ENCODE results near the gene CACNA2D1. TPM values are rescaled to one million over a fixed set of nuclear protein-coding genes. Genes with fewer than 3 reads are reported as not detected.

CACNA2D1 gene
- total and polyA plus RNA-seq, 4 donors: 1.1 to 33.4 (median 6.5) TPM

DNA sequence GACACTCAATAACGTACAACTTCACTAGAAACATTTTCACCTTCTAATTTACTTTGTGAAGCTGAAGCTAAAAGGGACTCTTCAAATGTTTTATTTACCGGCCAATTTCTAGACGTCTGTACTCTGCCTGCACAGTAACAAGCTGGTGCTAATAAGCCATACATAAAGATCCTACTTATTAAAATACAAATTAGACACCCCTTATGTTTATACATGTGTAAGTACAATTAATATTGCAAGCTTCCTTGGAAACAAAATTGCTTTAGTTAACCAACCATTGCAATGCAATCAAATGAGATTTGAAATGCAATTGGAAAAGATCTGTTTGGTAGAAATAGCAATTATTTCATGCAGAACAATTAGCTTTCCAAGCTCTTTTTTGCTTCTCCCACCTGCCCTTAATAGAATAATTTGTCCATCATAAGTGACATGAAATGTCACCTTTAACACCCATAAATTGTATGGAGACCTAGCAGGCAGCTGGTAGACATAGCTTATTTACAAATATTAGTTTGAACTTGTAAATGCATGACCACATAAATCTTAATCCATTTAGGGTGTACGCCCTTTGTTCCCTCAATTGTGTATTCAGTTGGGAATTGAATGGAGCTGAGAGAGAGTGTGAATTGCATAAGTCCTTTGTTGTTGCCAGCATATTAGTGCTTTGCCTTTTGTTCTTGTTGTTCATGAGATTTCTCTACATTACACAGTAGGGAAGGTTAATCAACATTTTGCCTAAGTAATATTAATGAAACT is 277.1 kb downstream of the CACNA2D1 start:
- 84 to 94% methylated on average over 4 of the region's 4 CpGs for WGBS, 2 donors
- no peaks in the 10 kb centered on the region for H3K9me3 ChIP-seq (ENCODE audit: control insufficient read depth in 4 of 4, insufficient read depth in 3 of 4, low read length in 3 of 4)
- H3K4me1 ChIP-seq (ENCODE audit: control insufficient read depth in 5 of 5, insufficient read depth in 5 of 5, low read length in 5 of 5): no peaks in the 10 kb centered on the region
- DNase-seq (no peak), ATAC-seq (ENCODE audit: insufficient read depth, low FRiP score) (no peak)
- H3K27me3 ChIP-seq (ENCODE audit: control insufficient read depth in 3 of 3, insufficient read depth in 3 of 3, low read length in 2 of 3): no peaks in the 10 kb centered on the region
- no peaks in the 10 kb centered on the region for H3K36me3 ChIP-seq (ENCODE audit: control insufficient read depth in 4 of 4, insufficient read depth in 4 of 4, low read length in 4 of 4)
- H3K27ac ChIP-seq (ENCODE audit: low read depth in 1 of 2, low read length in 1 of 2): no peak overlapping the region
- no peak overlapping the region for H3K9ac ChIP-seq (ENCODE audit: insufficient read depth in 1 of 2, low read length in 2 of 2)
- TF ChIP-seq, protein P1, sequence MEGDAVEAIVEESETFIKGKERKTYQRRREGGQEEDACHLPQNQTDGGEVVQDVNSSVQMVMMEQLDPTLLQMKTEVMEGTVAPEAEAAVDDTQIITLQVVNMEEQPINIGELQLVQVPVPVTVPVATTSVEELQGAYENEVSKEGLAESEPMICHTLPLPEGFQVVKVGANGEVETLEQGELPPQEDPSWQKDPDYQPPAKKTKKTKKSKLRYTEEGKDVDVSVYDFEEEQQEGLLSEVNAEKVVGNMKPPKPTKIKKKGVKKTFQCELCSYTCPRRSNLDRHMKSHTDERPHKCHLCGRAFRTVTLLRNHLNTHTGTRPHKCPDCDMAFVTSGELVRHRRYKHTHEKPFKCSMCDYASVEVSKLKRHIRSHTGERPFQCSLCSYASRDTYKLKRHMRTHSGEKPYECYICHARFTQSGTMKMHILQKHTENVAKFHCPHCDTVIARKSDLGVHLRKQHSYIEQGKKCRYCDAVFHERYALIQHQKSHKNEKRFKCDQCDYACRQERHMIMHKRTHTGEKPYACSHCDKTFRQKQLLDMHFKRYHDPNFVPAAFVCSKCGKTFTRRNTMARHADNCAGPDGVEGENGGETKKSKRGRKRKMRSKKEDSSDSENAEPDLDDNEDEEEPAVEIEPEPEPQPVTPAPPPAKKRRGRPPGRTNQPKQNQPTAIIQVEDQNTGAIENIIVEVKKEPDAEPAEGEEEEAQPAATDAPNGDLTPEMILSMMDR (IDR thresholded peaks at IDR 0.05; ENCODE audit: control extremely low read depth, extremely low read depth): no peak
- no peak overlapping the region for H3K4me3 ChIP-seq

DNA sequence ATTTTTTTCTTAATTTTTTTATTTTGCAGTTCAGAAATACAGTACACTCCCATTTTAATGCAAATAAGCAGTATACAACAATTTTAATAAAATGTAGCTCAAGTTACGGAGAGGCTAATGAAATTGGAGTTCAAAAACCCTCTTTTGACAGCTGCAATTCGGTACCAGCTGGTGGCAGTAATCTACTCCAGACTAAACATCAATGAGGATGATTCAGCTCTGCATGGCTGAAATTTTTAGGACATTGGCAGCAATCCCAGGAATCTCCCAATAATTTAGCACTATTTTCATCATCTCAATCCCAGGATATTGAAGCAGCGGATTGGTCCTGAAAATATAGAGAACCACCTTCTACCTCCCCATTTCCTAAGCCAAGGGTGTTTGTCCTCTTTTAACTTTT is 278.8 kb downstream of the CACNA2D1 start:
- ATAC-seq (ENCODE audit: insufficient read depth, low FRiP score) (no peak), DNase-seq (peak; percentile 25 to 64 (median 62))
- H3K9me3 ChIP-seq (ENCODE audit: control insufficient read depth in 4 of 4, insufficient read depth in 3 of 4, low read length in 3 of 4): peaks cover 0 to 2% (median 0%) of the 10 kb centered on the region in 4 donors
- H3K27me3 ChIP-seq (ENCODE audit: control insufficient read depth in 3 of 3, insufficient read depth in 3 of 3, low read length in 2 of 3): no peaks in the 10 kb centered on the region
- no peak overlapping the region for H3K27ac ChIP-seq (ENCODE audit: low read depth in 1 of 2, low read length in 1 of 2)
- no peak overlapping the region for H3K4me3 ChIP-seq
- WGBS, 2 donors: 35 to 59% methylated on average over 3 of the region's 3 CpGs
- no peaks in the 10 kb centered on the region for H3K36me3 ChIP-seq (ENCODE audit: control insufficient read depth in 4 of 4, insufficient read depth in 4 of 4, low read length in 4 of 4)
- no peak overlapping the region for H3K9ac ChIP-seq (ENCODE audit: insufficient read depth in 1 of 2, low read length in 2 of 2)
- TF ChIP-seq, protein P1 (IDR thresholded peaks at IDR 0.05; ENCODE audit: control extremely low read depth, extremely low read depth): no peak
- H3K4me1 ChIP-seq (ENCODE audit: control insufficient read depth in 5 of 5, insufficient read depth in 5 of 5, low read length in 5 of 5): no peaks in the 10 kb centered on the region

DNA sequence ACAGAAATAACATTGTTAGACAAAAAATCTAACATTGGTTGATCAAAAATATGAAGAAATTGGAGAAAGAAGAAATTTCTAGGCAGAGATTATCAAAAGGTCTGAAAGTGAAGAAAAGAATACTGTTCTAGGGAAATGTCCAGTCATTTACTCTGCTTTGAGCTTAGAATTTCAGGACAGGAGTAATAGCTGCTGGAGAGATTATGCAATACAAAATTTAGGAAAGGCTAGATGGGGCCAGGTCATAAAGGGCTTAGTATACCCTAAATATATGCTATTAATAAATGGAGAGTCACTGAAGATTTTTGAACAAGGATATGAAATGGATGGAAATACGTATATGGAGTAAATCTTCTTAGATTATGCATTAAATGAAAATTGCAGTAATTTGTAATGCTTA is 279.2 kb downstream of the CACNA2D1 start:
- Histone ChIP-seq H3K4me3 (no peak overlapping the region), H3K4me1 (ENCODE audit: control insufficient read depth in 5 of 5, insufficient read depth in 5 of 5, low read length in 5 of 5) (no peaks in the 10 kb centered on the region), H3K27me3 (ENCODE audit: control insufficient read depth in 3 of 3, insufficient read depth in 3 of 3, low read length in 2 of 3) (no peaks in the 10 kb centered on the region), H3K9ac (ENCODE audit: insufficient read depth in 1 of 2, low read length in 2 of 2) (no peak overlapping the region), H3K27ac (ENCODE audit: low read depth in 1 of 2, low read length in 1 of 2) (no peak overlapping the region), H3K36me3 (ENCODE audit: control insufficient read depth in 4 of 4, insufficient read depth in 4 of 4, low read length in 4 of 4) (no peaks in the 10 kb centered on the region), H3K9me3 (ENCODE audit: control insufficient read depth in 4 of 4, insufficient read depth in 3 of 4, low read length in 3 of 4) (peaks cover 0 to 2% (median 0%) of the 10 kb centered on the region in 4 donors)
- DNase-seq (no peak), ATAC-seq (ENCODE audit: insufficient read depth, low FRiP score) (no peak)
- 89 to 93% methylated on average over 1 of the region's 1 CpG for WGBS, 2 donors
- TF ChIP-seq, protein P1 (IDR thresholded peaks at IDR 0.05; ENCODE audit: control extremely low read depth, extremely low read depth): no peak

Measured in lung (tissue), 12 donors.